ENCODE results near the gene DAZ3.
"Not testable (repeated sequence)": the region's sequence is repeated elsewhere in the genome, so short reads cannot be mapped to it uniquely, and the experiment has no call there.

The DAZ3 gene, protein sequence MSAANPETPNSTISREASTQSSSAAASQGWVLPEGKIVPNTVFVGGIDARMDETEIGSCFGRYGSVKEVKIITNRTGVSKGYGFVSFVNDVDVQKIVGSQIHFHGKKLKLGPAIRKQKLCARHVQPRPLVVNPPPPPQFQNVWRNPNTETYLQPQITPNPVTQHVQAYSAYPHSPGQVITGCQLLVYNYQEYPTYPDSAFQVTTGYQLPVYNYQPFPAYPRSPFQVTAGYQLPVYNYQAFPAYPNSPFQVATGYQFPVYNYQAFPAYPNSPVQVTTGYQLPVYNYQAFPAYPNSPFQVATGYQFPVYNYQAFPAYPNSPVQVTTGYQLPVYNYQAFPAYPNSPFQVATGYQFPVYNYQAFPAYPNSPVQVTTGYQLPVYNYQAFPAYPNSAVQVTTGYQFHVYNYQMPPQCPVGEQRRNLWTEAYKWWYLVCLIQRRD

GRCh38 chrY:24813293-24813692 lies at the start of gene DAZ3:
Gene DAZ3, minus strand, starts transcription at chrY:24813393. Its CDS starts 208 bp downstream, at chrY:24813185.
- TF ChIP-seq CTCF (IDR thresholded peaks at IDR 0.05), result not testable (repeated sequence)

DNA sequence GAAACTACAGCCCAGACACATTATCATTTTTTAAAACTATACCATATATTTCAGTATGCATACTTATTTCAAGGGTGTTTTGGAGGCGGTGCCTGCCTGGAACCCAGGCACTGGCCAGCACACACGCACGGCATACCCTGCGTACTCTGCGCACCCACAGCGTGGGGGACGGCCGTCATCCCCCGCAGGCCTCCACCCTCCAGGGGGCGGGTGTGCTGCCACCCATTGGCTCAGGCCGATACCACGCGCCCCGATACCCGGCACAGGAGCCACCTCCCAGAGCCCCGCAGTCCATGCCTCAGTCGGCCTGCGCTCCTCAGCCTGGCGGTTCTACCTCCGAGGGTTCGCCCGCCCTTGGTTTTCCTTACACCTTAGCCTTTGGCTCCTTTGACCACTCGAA lies 20.4 kb upstream of the DAZ3 start, which contains the start of gene DAZ4:
Gene DAZ4 (plus strand): TSS at position 301 of the 400 bp plus-strand sequence. CDS start 208 bp downstream, outside the sequence.
- TF ChIP-seq CTCF (IDR thresholded peaks at IDR 0.05), result not testable (repeated sequence)
